A549 (cell line): ENCODE measurements around the gene RANBP17.

ENCODE experiments used
- FOSL2 ChIP-seq, 2 experiments: fragments of 450-650 bp in 1 of 2; fragments of >200 bp in 1 of 2; sonication (Bioruptor Twin) in 1 of 2; formaldehyde crosslinking; IDR thresholded peaks; 2 replicates each; pipeline versions ENCODE4 v1.5.0 to v1.6.1; 2016 to 2020; ENCODE audit warnings: mild to moderate bottlenecking in 1 of 2, moderate library complexity in 1 of 2
- SREBF2 ChIP-seq: fragments of 450-650 bp; IDR thresholded peaks from 2 replicates; pipeline ENCODE4 v1.6.1; 2014; ENCODE audit warnings: mild to moderate bottlenecking, moderate library complexity
- TF ChIP-seq, protein P1 (sequence below): fragments of >200 bp; sonication (Bioruptor Twin); formaldehyde crosslinking; IDR thresholded peaks from 3 replicates; pipeline ENCODE4 v1.5.1; 2016

DNA sequence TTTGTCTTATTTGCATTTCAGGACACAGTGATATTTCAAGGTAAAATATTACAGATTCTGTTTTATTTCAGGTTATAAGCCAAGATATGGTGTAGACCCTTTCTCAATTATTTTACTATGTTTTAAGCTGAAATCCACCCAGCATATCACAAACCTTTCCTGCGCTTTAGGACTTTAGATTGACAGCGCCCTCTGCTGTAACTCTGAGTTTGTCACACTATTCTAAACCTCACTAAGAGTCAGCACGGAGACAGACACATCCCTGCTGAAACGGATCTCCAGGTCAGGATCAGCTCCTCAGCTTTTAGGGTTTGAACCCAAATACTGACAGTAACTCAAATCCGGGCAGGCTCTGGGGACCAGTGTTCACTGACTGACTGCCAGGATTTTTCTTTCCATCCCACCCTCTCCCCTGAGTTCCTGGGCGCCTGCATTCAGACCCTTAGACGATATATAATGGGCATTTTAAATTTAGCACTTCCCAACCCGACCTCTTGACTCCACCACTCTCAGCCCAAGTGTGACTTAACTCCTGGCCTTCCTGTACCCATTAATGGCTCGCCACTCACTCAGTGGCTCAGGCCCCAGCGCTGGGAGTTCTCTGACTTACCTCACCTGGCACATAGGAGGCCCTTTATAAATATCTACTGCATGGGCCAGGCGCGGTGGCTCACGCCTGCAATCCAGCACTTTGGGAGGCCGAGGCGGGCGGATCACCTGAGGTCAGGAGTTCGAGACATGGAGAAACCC, 480.7 kb downstream of the RANBP17 start:
- TF ChIP-seq SREBF2 (no peak), FOSL2 (IDR thresholded peaks at IDR 0.05) (no peak), FOSL2 (CRISPR knock-in tag; IDR thresholded peaks at IDR 0.05) (no peak)
- TF ChIP-seq, protein P1, sequence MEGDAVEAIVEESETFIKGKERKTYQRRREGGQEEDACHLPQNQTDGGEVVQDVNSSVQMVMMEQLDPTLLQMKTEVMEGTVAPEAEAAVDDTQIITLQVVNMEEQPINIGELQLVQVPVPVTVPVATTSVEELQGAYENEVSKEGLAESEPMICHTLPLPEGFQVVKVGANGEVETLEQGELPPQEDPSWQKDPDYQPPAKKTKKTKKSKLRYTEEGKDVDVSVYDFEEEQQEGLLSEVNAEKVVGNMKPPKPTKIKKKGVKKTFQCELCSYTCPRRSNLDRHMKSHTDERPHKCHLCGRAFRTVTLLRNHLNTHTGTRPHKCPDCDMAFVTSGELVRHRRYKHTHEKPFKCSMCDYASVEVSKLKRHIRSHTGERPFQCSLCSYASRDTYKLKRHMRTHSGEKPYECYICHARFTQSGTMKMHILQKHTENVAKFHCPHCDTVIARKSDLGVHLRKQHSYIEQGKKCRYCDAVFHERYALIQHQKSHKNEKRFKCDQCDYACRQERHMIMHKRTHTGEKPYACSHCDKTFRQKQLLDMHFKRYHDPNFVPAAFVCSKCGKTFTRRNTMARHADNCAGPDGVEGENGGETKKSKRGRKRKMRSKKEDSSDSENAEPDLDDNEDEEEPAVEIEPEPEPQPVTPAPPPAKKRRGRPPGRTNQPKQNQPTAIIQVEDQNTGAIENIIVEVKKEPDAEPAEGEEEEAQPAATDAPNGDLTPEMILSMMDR: peak; percentile 84
